ENCODE measurements around the gene RAB38.

DNA sequence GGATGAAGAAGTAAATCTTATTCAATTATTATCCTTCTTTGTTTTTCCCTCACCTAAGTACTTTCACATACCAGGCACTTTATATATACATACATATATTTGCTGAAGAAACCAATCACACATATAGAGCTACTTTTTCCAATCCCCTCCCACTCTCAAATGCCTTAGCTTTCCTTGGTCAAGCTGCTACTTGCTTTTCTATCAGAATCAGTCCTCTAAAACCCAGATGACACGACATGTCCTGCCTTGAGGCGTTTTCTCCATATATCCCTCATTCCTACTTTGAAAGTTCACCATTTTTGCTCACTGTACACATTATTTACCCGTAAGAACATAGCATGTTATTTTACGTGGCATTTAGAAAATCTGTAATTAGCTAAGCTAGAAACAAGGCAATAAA lies 5.4 kb downstream of the RAB38 start:
- no peak for TF ChIP-seq BHLHE40 (IDR thresholded peaks at IDR 0.05; ENCODE audit: borderline replicate concordance)
- TF ChIP-seq ELF4 (IDR thresholded peaks at IDR 0.05), result no peak
- TF ChIP-seq FOXA1 (IDR thresholded peaks at IDR 0.05), result no peak
- no peak for TF ChIP-seq ARNT (IDR thresholded peaks at IDR 0.05)
